Measurements from ENCODE around the gene LUC7L2.
"Not testable (repeated sequence)": the region's sequence is repeated elsewhere in the genome, so short reads cannot be mapped to it uniquely, and the experiment has no call there.

Gene LUC7L2

GRCh38 chr7:139455789-139456188 is 96.1 kb downstream of the LUC7L2 start:
- Histone ChIP-seq H3K4me3 (ENCODE audit: low read length) (no peak overlapping the region), H3K9ac (ENCODE audit: low read length) (no peak overlapping the region), H3K9me3 (ENCODE audit: control insufficient read depth, low read depth, low read length) (no peaks in the 10 kb centered on the region), H3K4me1 (ENCODE audit: control insufficient read depth, low read depth, low read length) (no peaks in the 10 kb centered on the region), H3K27ac (ENCODE audit: low read length) (no peak overlapping the region), H3K36me3 (ENCODE audit: control insufficient read depth, low read depth, low read length) (no peaks in the 10 kb centered on the region), H3K27me3 (ENCODE audit: control insufficient read depth, insufficient read depth, low read length) (no peaks in the 10 kb centered on the region)

GRCh38 chr7:139456511-139456910 is 96.8 kb downstream of the LUC7L2 start:
- Histone ChIP-seq H3K4me3 (ENCODE audit: low read length) (no peak overlapping the region), H3K27ac (ENCODE audit: low read length) (no peak overlapping the region)

GRCh38 chr7:139457153-139457946 is 97.7 kb downstream of the LUC7L2 start:
- Histone ChIP-seq H3K9ac (ENCODE audit: low read length) (no peak overlapping the region), H3K4me3 (ENCODE audit: low read length) (no peak overlapping the region), H3K4me1 (ENCODE audit: control insufficient read depth, low read depth, low read length) (no peaks in the 10 kb centered on the region), H3K36me3 (ENCODE audit: control insufficient read depth, low read depth, low read length) (no peaks in the 10 kb centered on the region), H3K9me3 (ENCODE audit: control insufficient read depth, low read depth, low read length) (no peaks in the 10 kb centered on the region), H3K27me3 (ENCODE audit: control insufficient read depth, insufficient read depth, low read length) (no peaks in the 10 kb centered on the region), H3K27ac (ENCODE audit: low read length) (no peak overlapping the region)

More at GRCh38 chr7:139456511-139456910, 96.8 kb downstream of the LUC7L2 start:
- Histone ChIP-seq H3K9ac (ENCODE audit: low read length) (no peak overlapping the region), H3K27me3 (ENCODE audit: control insufficient read depth, insufficient read depth, low read length) (no peaks in the 10 kb centered on the region), H3K4me1 (ENCODE audit: control insufficient read depth, low read depth, low read length) (no peaks in the 10 kb centered on the region), H3K9me3 (ENCODE audit: control insufficient read depth, low read depth, low read length) (no peaks in the 10 kb centered on the region), H3K36me3 (ENCODE audit: control insufficient read depth, low read depth, low read length) (no peaks in the 10 kb centered on the region)

GRCh38 chr7:139463421-139463820 is 103.7 kb downstream of the LUC7L2 start:
- not testable (repeated sequence) for H3K4me1 ChIP-seq (ENCODE audit: control insufficient read depth, low read depth, low read length); H3K9ac ChIP-seq (ENCODE audit: low read length); H3K36me3 ChIP-seq (ENCODE audit: control insufficient read depth, low read depth, low read length); H3K4me3 ChIP-seq (ENCODE audit: low read length); H3K27ac ChIP-seq (ENCODE audit: low read length); H3K27me3 ChIP-seq (ENCODE audit: control insufficient read depth, insufficient read depth, low read length); H3K9me3 ChIP-seq (ENCODE audit: control insufficient read depth, low read depth, low read length)

DNA sequence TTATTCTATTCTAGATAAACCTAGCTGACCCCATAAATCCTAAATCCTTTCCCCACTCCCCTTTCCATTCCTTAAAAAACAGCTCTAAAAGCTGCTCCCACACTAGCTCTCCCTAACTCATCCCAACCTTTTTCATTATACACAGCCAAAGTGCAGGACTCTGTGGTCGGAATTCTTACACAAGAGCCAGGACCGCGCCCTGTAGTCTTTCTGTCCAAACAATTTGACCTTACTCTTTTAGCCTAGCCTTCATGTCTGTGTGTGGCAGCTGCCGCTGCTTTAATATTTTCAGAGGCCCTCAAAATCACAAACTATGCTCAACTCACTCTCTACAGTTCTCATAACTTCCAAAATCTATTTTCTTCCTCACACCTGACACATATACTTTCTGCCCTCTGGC is 104.8 kb downstream of the LUC7L2 start:
- H3K27ac ChIP-seq (ENCODE audit: low read length); H3K4me1 ChIP-seq (ENCODE audit: control insufficient read depth, low read depth, low read length); H3K9me3 ChIP-seq (ENCODE audit: control insufficient read depth, low read depth, low read length); H3K27me3 ChIP-seq (ENCODE audit: control insufficient read depth, insufficient read depth, low read length); H3K9ac ChIP-seq (ENCODE audit: low read length); H3K4me3 ChIP-seq (ENCODE audit: low read length); H3K36me3 ChIP-seq (ENCODE audit: control insufficient read depth, low read depth, low read length): not testable (repeated sequence)

GRCh38 chr7:139465072-139465471 is 105.4 kb downstream of the LUC7L2 start:
- not testable (repeated sequence) for H3K4me3 ChIP-seq (ENCODE audit: low read length); H3K36me3 ChIP-seq (ENCODE audit: control insufficient read depth, low read depth, low read length); H3K4me1 ChIP-seq (ENCODE audit: control insufficient read depth, low read depth, low read length); H3K27me3 ChIP-seq (ENCODE audit: control insufficient read depth, insufficient read depth, low read length); H3K9ac ChIP-seq (ENCODE audit: low read length); H3K9me3 ChIP-seq (ENCODE audit: control insufficient read depth, low read depth, low read length); H3K27ac ChIP-seq (ENCODE audit: low read length)

DNA sequence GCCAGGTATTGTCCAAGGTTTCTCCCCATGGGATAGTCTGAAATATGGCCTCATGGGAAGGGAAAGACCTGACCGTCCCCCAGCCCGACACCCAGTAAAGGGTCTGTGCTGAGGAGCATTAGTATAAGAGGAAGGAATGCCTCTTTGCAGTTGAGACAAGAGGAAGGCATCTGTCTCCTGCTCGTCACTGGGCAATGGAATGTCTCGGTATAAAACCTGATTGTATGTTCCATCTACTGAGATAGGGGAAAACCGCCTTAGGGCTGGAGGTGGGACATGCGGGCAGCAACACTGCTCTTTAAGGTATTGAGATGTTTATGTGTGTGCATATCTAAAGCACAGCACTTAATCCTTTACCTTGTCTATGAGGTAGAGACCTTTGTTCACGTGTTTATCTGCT is 108.0 kb downstream of the LUC7L2 start:
- H3K9ac ChIP-seq (ENCODE audit: low read length); H3K9me3 ChIP-seq (ENCODE audit: control insufficient read depth, low read depth, low read length); H3K4me1 ChIP-seq (ENCODE audit: control insufficient read depth, low read depth, low read length): not testable (repeated sequence)

DNA sequence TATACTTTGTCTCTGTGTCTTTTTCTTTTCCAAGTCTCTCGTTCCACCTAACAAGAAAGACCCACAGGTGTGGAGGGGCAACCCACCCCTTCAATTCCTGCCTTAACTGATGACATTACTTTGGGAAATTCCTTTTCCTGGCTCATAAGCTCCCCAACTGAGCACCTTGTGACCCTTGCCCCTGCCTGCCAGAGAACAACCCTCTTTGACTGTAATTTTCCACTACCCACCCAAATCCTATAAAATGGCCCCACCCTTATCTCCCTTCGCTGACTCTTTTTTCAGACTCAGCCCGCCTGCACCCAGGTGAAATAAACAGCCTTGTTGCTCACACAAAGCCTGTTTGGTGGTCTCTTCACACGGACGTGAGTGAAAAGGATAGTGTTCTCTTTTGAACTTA is 108.6 kb downstream of the LUC7L2 start:
- not testable (repeated sequence) for H3K4me3 ChIP-seq (ENCODE audit: low read length); H3K27ac ChIP-seq (ENCODE audit: low read length); H3K4me1 ChIP-seq (ENCODE audit: control insufficient read depth, low read depth, low read length); H3K9ac ChIP-seq (ENCODE audit: low read length); H3K9me3 ChIP-seq (ENCODE audit: control insufficient read depth, low read depth, low read length); H3K27me3 ChIP-seq (ENCODE audit: control insufficient read depth, insufficient read depth, low read length); H3K36me3 ChIP-seq (ENCODE audit: control insufficient read depth, low read depth, low read length)

More for the DNA sequence above, 108.0 kb downstream of the LUC7L2 start:
- not testable (repeated sequence) for H3K27ac ChIP-seq (ENCODE audit: low read length); H3K36me3 ChIP-seq (ENCODE audit: control insufficient read depth, low read depth, low read length); H3K27me3 ChIP-seq (ENCODE audit: control insufficient read depth, insufficient read depth, low read length); H3K4me3 ChIP-seq (ENCODE audit: low read length)

DNA sequence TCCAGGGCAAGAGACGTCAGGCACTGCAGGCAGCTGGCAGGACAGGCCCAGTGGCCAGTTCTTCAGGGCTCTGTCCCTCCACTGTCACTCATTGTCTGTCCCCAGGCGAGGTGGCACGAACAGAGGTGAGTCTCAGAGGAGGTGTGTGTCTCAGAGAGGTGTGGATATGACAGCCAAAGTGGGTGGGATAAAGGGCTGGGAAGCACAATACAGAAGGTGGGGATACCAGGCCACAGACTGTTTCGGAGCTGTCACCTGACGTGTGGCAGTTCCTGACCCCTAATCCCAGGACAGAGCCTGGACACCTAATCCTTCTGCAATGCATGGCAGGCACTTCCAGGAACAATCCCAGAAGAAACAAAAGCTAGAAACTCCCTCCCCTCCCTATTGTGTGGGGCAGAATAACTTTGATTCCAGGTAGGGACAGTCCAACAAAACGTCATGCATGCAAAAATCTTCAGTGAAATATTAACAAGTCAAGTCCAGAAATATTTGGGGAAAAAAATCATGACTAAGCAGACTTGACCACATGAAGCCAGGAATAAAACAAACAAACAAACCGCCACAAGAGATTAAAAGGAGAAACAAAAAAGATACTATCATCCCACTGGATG is 112.2 kb downstream of the LUC7L2 start:
- peaks cover 3% of the 10 kb centered on the region for H3K4me1 ChIP-seq (ENCODE audit: control insufficient read depth, low read depth, low read length)
- H3K9me3 ChIP-seq (ENCODE audit: control insufficient read depth, low read depth, low read length), result no peaks in the 10 kb centered on the region
- no peaks in the 10 kb centered on the region for H3K36me3 ChIP-seq (ENCODE audit: control insufficient read depth, low read depth, low read length)
- H3K9ac ChIP-seq (ENCODE audit: low read length), result no peak overlapping the region
- no peak overlapping the region for H3K27ac ChIP-seq (ENCODE audit: low read length)
- no peaks in the 10 kb centered on the region for H3K27me3 ChIP-seq (ENCODE audit: control insufficient read depth, insufficient read depth, low read length)
- no peak overlapping the region for H3K4me3 ChIP-seq (ENCODE audit: low read length)
